A204.1 (cell line): ENCODE data around the gene YAF2.

Experiments
- FAIRE-seq: peaks from 2 replicates; lab custom pipeline; 2012; peaks lifted over from hg19 to GRCh38; lab: Jason Lieb, UNC

The YAF2 gene

DNA sequence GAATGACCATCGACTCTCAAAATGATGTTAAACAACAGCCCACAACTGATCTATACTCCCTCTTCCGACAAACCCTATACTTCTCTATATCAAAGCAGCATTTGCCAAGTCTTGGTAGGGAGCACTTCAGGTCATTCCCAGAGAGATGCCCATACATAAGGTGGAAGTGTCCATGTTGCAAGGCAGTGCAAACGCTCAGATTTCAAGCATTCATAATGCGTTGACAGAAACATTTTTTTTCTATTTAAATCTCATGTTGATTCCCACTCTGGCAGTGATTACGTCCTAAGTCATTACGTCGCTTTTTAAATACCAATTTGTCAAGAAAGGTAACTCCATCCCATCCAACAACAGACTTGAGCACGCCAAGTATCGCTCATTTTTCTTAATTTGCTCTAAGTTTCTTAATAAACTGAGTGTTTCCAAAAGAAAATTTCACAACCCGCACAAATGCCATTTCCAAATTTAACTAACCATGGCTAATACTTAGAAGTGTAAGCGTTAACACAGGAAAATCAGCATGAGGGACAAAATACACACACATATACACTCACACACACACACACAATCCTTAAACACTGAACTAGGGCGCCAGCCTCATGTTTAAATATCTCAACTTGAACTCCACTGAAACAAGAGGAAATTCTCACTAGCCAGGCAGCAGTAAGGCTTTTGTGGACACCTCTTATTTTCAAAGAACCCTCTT is 94.4 kb downstream of the YAF2 start:
- no peak for FAIRE-seq

- no peak for FAIRE-seq
Observed at GRCh38 chr12:42141981-42142606, 96.0 kb downstream of the YAF2 start.

DNA sequence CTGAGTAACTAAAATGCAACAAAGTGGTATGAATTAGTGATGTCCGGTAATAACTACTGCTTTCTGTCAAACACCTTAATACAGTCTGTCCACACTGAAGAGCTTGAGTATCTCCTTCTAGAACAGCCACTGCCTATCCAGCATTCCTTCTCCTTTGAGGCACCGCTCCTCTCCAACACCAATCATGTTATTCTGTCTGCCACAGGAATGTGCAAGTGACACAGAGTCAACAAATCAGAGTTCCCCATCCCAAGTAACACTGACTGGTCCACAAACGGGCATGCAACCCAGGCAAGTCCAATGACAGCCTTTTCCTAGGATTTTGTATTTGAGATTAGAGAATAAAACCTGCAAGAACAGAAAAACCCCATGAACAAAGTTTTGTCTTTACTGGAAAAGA is 97.1 kb downstream of the YAF2 start:
- FAIRE-seq, result no peak

DNA sequence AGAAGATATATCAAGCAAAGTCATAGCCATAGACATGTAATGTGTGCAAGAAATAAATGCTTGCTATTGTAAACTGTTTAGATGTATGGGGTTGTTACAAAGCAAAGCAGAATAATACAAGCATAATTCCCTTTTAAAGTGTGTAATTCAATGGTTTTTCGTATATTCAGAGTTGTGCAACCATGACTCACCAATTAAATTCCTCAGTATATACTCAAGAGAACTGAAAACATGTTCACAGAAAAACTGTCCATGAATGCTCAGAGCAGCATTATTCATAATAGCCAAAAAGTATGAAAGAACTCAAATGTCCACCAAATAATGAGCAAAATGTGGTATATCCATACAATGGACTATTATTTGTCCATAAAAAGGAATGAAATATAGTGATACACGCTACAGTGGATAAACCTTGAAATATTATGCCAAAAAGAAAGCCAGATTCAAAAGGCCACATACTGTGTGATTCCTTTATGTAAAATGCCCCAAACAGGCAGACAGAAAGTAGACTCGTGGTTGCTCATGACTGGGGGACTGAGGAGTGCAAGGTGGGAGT is 102.7 kb downstream of the YAF2 start:
- FAIRE-seq, result no peak

- FAIRE-seq, result no peak
Observed at GRCh38 chr12:42130672-42131402, 107.2 kb downstream of the YAF2 start.

DNA sequence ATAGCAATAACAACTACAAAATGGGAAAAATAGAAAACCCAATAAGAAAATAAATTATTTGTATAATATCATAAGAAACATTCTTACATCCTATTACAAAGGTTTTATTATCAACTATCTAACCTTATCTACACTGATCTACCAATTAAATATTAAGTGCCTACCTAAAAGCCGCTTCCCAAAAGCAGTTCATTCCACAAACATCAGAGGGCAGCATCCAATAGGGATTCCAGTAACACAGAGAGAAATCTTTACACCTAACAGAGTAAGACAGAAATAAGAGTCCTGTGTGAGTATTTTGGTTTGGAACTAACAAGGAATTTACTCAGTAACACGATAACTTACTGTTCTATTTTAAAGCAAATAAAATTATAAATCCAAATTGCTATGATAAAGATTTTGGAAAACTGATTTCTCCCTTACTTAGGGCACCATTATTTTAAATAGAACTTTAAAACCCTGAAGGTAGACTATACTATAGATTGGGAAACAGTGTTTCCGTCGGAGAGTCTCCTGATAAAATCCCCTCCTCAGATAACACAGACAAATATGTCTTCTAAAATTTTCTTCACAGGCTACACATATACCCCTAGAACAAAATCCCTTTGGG is 108.3 kb downstream of the YAF2 start:
- peak; percentile 97 for FAIRE-seq

- no peak for FAIRE-seq
Observed at GRCh38 chr12:42128888-42129287, 109.2 kb downstream of the YAF2 start.

- no peak for FAIRE-seq
Observed at GRCh38 chr12:42128327-42128726, 109.7 kb downstream of the YAF2 start.

DNA sequence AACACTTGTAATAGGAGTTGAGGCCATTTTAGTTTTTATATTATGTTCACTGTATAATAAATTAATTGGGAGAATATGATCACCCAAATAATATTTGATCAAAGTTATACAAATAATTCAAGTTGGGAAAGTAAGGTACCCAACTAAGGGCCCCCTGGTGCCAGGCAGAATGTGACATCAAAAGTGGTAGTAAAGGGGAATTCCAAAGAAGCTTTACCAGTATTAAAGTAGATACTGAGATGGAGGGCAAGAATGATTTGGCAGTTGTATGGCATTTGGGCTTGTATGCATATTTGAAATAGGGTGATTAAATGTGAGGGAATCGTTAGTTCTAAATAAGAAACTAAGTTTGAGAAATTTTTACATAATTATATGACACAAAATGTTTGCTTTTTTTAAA is 111.1 kb downstream of the YAF2 start:
- no peak for FAIRE-seq

DNA sequence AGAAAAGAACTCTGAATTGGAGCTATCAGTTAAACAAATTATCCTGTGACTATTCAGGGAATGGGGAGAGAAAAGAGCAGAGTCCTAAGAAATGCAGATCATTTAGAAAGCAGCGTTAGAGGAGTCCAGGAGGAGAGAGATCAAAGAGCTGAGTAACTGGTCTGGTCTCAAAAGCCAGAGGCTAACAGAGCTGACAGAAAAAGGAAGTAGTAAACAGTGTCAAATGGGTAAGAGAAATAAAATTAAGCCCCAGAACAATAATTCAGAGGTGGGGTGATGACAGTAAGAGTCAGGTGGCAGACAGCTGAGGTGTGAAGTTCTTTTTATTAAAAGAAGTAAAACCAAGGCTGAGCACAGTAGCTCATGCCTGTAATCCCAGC is 112.7 kb downstream of the YAF2 start:
- no peak for FAIRE-seq

GRCh38 chr12:42124764-42125387 is 113.2 kb downstream of the YAF2 start:
- FAIRE-seq, result no peak

DNA sequence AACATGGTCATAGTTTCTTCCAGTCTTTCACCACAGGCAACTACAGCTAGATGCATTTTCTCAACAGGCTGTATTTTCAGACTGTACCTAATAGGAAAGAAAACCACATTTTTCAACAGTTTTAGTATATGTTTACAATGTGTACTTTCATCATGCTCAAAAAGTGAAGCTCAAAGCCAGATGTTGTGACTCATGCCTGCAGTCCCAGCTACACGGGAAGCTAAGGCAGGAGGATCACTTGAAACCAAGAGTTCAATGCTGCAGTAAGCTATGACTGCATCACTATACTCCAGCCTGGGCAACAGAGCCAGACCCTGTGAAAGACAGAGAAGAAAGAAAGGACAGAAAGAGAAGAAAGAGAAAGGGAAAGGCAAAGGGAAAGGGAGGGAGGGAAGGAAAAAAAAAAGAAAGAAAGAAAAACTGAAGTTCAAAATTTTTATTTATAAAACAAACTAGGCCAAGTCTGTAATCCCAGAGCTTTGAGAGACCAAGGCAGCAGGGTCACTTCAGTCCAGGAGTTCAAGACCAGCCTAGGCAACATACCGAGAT is 118.9 kb downstream of the YAF2 start:
- no peak for FAIRE-seq

- FAIRE-seq, result no peak
Observed at GRCh38 chr12:42118136-42118879, 119.7 kb downstream of the YAF2 start.

DNA sequence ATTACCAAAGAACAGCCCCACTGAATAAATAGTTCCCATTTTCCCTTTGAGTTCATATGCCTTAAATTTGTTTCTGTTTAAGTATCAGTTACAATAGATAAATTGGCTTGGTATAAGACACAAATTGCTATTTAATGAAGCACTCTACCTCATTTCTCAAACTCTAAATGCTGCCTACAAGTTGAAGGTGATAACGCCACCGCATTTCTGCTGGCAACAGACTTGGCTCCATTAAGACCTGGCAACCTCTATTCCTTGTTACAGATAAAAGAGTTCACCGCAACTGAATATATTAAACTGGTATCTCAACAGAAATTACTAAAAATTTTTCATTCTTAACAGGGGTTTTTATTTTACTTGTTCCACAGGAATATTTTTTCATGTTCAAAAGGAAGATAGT is 129.0 kb downstream of the YAF2 start:
- FAIRE-seq, result no peak
